GM18511 (cell line): ENCODE measurements around the gene KIF6.

ENCODE experiments used
- ATAC-seq: cut with Tn5 transposase; IDR thresholded peaks from one replicate; pipeline ENCODE4 v1.9.1; 2021; ENCODE audit warnings: mild to moderate bottlenecking, moderate library complexity; ENCODE audit not compliant: unreplicated experiment

The KIF6 gene

DNA sequence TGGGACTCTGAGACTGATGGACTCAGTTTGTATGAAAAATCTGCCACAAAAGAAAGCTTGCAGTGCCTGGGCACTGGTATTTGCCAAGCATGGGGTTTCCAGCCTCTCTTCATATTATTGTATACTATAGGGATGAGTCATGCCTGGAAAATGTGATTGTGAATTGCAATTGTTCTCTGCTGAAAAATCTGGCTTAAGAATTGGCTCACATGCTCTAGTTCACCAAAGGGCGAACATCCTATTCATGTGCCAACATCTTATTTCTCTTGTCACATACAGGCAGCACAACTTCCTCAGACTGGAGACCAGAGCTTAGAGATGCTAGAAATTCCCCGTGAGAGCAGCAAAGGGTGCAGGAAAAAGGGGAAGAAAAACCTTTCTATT lies 299.1 kb downstream of the KIF6 start:
- no peak for ATAC-seq

DNA sequence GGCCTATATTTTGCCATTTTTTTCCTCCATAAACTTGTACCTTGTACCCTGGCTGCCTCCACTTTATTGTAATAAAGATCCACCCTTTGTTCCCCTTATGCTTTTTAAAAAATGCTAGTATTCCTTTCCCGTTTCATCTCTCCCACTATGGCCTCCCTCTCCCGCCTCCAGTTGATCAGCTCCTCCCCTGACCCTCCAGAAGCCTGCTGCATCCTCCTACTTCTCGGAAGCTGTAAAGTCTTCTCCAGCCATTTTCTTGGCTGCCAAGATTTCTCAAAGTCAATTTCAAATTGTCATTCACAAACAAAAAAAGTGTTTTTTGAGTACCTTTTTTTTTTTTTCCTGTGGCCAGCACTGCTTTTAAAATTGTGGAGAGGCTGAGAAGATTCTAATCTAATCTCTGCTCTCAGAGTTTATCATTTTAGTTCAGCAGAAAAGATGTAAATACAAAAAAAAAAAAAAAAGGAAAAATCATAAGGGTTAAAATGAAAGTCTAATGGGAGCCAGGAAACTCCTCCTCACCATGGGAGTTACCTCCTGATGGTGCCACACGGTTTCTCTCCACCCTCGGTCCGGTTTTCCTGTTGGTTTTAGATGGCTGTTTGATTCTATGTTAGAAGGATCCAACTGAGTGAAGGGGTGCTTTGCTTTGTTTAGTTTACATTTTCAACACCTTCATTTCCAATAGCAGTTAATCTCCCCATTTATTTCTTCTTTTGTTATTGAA lies 299.7 kb downstream of the KIF6 start:
- ATAC-seq = no peak

GRCh38 chr6:39424831-39425230 lies 300.4 kb downstream of the KIF6 start:
- no peak for ATAC-seq

DNA sequence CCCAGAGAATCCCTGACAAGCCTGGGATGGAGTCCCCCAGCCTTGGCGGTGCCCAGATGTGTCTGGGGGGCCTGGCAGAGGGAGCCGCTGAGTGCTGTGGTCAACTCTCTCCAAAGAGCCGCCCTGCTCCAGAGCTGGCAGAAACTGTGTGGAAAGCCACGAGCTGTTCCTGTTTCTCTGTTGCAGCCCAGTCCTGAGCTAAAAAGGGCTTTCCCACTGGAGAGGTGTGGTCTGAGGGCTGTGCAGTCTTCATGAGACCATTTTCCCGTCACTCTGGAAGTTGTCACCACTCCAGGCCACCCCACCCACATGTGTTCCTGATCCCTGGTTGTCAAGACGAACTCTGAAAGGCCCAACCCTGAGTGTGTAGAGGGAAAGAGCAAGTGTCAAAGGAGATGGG lies 303.0 kb downstream of the KIF6 start:
- no peak for ATAC-seq

GRCh38 chr6:39421383-39422225 lies 303.6 kb downstream of the KIF6 start:
- ATAC-seq = no peak

DNA sequence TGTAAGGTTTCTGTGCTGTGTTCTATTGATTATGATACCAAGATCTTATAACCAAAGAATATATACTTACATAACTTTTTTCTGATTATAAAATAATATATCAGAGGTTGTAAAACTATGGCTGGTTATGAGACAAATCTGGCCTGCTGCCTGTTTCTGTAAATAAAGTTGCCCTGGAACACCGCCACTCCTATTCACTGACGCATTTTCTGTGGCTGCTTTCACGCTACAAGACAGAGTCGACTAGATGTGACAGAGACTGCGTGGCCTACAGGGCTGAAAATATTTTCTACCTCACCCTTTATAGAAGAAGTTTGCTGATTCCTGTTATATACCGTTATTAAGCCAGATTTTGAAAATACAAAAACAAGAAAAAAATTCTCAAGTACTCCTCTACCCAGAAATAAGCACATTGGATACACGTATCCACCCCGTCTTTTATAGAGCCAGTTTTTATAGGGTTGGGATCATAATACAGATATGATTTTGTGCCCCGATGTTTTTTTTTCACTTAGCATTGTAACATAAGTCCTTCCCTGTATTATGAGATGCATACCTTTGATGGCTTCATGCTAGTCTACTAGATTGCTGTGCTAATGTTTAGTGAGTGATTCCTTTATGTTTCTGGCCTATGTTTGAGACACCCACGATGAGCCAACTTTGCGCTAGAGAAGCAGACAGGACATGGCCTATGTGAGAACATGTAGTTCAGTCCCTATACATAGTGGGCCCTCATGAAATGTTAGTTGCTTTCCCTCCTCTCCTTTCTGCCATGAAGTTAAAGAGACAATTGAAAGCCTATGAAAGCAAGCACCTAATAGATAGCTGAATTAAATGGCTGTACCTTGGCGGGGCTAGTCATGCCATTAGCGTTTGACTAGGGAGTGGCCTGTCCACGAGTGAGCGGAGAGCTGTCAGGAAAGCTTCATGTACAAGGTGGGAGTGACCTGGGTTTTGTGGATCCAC lies 304.6 kb downstream of the KIF6 start:
- no peak for ATAC-seq

- no peak for ATAC-seq
Observed at GRCh38 chr6:39419607-39420006, 305.6 kb downstream of the KIF6 start.

DNA sequence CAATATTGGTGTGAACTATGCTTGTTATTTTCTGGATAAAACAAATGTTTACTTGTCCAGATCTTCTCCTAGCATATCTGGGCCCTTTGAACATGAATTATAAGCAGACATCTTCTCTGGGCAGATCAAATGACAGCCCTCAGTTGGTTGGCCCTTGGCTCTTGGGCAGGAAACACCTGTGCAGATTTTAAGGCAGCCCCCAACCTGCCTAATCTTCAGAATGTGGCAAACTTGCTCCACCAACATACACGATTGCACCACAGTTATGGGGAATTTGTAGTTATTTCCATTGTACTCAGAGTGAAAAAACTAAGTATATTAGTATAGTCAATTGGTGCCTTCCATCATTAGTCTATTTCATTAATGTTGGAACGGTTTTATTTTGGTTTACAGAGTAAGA lies 307.8 kb downstream of the KIF6 start:
- ATAC-seq = no peak

DNA sequence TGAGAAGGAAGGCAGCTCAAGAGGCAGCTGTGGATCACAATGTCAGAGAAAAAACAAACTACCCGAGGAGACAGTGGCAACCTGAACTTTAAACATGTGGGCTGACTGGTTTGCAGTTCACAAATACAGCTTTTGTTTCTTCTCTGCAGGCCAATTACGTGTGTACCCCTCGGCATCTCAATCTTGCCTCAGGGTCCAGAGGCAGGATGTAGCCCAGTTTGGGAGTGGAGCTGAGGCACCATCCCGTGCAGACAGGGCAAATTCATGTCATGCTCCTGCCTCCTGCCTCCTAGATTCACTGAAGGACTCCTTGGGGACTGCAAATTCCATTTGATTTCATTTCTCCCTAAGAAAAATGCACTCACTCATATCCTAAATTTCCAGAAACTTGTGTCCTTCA lies 308.5 kb downstream of the KIF6 start:
- no peak for ATAC-seq

DNA sequence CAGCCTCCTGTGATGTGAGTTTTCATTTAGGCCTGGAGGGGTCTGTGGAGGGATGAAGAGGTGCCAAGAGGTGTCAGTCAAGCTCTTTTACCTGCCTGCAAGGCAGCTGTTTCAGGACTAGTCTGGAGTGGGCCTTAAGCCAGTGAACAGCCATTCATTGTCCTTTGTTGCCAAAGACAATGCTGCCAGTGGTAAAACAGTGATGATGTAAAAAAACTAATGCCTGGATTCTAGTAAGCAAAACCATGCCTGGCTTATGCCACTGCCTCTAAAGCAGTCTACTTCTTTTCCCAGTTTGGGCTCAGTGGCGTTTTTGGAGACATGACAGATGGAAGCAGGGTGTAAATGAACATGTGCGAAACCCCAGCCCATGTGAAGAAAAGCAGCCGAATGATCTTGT lies 309.2 kb downstream of the KIF6 start:
- no peak for ATAC-seq

DNA sequence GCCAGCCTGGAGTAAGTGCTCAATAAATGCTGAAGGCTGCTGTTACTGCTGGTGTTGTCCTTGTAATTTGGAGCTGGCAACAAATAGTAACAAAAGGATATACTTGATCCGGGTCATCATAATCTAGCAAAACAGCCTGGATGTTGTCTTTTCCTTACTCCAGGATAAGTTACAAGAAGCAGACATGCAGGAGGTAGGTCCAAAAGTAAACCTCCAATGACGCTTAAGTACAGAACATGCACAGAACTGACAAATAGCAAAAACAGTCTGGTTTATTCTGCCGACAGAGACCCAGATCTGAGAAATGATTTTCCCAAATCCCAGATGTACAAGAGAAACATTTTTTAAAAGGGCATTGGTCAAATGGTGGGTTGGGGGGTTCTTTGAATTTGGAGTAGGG lies 309.7 kb downstream of the KIF6 start:
- ATAC-seq = no peak

- no peak for ATAC-seq
Observed at GRCh38 chr6:39411465-39411864, 313.7 kb downstream of the KIF6 start.

DNA sequence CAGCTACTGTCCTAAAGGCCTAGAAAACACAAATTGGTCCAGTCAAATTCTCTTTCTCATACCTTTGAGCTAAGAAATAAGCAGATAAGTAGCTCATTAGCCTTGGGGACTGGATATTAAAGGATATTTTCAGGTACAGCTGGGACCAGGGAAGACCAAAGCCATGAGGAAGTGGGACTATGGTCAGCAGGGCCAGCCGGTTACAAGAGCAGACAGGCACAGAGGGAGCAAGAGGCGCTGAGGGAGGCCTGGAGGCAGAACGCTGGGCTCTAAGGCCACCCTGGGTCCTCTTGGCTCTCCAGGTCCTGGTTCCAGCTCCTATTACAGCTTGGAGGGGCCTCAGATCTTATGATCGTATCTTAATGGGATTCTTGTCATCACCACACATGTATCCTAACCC lies 314.2 kb downstream of the KIF6 start:
- ATAC-seq = no peak

DNA sequence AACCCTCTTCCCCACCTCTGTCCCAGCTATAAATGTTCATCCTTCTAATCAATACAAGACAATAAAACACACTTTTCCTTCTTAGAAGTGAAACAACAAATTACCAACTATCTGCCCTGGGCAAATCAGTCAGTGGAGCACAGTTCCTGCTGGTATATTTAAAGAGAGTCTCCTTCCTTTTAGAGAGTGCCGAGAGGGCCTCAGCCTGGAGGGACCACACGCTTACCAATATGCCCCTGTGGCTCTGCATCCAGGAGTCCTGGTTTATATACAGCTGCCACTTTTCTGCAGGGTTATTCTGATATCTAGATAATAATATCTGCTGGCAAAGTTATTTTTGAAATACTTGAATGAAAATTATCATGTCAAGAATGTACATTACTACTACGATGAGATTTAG lies 315.3 kb downstream of the KIF6 start:
- no peak for ATAC-seq

- peak; percentile 87 for ATAC-seq
Observed at GRCh38 chr6:39407446-39407993, 317.7 kb downstream of the KIF6 start.

DNA sequence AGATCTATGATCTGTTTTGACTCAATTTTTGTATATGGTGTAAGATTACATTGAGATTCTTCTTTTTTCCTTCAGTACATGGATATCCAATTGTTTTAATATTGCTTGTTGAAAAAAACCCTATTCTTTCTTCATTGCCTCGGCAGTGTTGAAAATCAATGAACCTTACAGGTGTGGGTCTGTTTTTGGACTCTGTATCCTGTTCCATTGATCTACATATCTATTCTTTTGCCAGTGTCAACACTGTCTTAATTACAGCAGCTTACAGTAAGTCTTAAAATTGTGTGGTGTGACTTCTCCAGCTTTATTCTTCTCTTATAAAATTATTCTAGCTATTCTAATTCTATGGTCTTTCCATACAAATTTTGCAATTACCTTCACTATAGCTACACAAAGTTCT lies 320.9 kb downstream of the KIF6 start:
- no peak for ATAC-seq

DNA sequence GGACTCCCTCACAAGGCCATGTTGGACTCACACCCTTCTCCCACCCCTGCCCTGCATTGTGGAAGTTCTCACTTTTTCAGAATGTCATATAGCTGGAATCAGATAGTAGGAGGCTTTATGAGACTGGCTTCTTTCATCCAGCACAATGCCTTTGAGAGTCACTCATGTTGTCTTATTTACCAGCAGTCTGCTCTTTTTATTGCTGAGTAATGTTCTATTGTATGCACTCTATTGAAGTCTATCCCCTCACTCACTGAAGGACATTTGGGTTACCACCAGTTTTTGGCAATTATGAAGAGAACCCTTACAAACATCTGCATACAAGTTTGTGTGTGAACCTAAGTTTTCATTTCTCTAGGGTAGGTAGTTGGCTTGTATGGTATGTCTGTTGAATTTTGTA lies 321.9 kb downstream of the KIF6 start:
- ATAC-seq = no peak

GRCh38 chr6:39402239-39402751 lies 322.9 kb downstream of the KIF6 start:
- no peak for ATAC-seq

DNA sequence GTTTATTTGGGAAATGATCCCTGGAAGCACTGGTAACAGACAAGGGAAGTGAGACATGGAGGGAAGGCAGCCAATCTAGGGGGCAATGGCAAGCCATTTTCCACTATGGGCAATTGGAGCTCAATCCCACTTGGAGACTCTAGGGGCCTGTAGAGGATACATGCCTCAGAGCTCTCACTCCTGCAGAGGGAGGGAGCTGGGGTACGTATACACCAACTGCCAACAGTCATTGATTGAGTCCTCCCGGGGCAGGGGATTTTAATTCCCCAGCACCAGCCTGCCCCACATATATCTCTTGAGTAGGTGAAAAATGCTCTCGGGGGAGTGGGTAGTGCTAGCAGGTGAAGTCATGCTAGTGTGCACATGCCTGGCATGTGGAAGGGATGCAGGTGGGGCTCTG lies 323.8 kb downstream of the KIF6 start:
- ATAC-seq = no peak

DNA sequence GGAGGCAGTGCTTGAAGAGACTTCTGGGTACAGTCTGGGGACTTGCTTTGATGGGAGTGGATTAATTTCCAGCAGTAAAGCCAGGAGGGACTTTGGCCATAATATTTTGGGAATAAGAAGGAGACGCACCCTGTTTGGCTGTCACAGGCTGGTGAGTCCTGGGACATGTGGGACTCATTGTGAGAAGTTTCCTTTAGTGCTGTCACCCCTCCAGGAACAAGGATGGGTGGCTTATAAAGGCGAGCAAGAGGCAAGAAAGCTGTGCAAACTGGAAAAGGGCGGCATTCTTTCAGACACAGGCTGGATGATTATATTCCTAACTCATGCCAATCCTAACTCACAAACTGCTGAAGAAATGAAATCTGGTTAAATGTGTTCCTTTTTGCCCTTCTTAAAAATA lies 325.2 kb downstream of the KIF6 start:
- ATAC-seq = no peak

GRCh38 chr6:39396854-39397253 lies 328.4 kb downstream of the KIF6 start:
- no peak for ATAC-seq
